HepG2 (cell line): ENCODE data around the gene ANKS3. TPM values are rescaled to one million over a fixed set of nuclear protein-coding genes. Genes with fewer than 3 reads are reported as not detected.

ENCODE experiments used
- AHDC1 ChIP-seq: sonication (generic); formaldehyde crosslinking; IDR thresholded peaks from 2 replicates; pipeline ENCODE4 v1.5.1; 2020; ENCODE audit warnings: mild to moderate bottlenecking, missing genetic modification reagents, borderline replicate concordance
- CAMTA2 ChIP-seq: sonication (generic); formaldehyde crosslinking; IDR thresholded peaks from 2 replicates; pipeline ENCODE4 v1.4.0; 2020; ENCODE audit warnings: mild to moderate bottlenecking, missing genetic modification reagents, borderline replicate concordance
- FOSL2 ChIP-seq: sonication (generic); formaldehyde crosslinking; IDR thresholded peaks from 2 replicates; pipeline ENCODE4 v1.4.0; 2020; ENCODE audit warnings: missing genetic modification reagents
- GABPB1 ChIP-seq: IDR thresholded peaks from 2 replicates; pipeline ENCODE4 v1.6.1; 2016; ENCODE audit warnings: mild to moderate bottlenecking, missing genetic modification reagents, moderate library complexity, missing compliant biosample characterization
- HNF1A ChIP-seq, 2 experiments: sonication (generic) in 1 of 2; formaldehyde crosslinking in 1 of 2; IDR thresholded peaks; 2 replicates each; pipeline versions ENCODE4 v1.4.0 to v1.6.1; 2016 to 2020; ENCODE audit warnings: borderline replicate concordance in 1 of 2, low read depth in 1 of 2, mild to moderate bottlenecking in 1 of 2, missing genetic modification reagents in 1 of 2
- IRF2 ChIP-seq: IDR thresholded peaks from 2 replicates; pipeline ENCODE4 v1.6.1; 2018; ENCODE audit warnings: missing genetic modification reagents, missing compliant biosample characterization
- PHF5A ChIP-seq: IDR thresholded peaks from one replicate; pipeline ENCODE4 v1.6.1; 2018; ENCODE audit warnings: low read depth, missing genetic modification reagents; ENCODE audit not compliant: unreplicated experiment
- SAP130 ChIP-seq: IDR thresholded peaks from 2 replicates; pipeline ENCODE4 v1.6.1; 2016; ENCODE audit warnings: low read depth
- THAP11 ChIP-seq: IDR thresholded peaks from 2 replicates; pipeline ENCODE4 v1.6.1; 2016; ENCODE audit warnings: missing biosample characterization, missing genetic modification reagents
- ZBTB38 ChIP-seq: sonication (generic); formaldehyde crosslinking; IDR thresholded peaks from 2 replicates; pipeline ENCODE4 v1.5.1; 2020; ENCODE audit warnings: mild to moderate bottlenecking, missing genetic modification reagents
- ZNF207 ChIP-seq: fragments of 450-650 bp; IDR thresholded peaks from 2 replicates; pipeline ENCODE4 v1.6.1; 2016; ENCODE audit warnings: antibody characterized with exemption, borderline replicate concordance
- ZNF232 ChIP-seq: sonication (generic); formaldehyde crosslinking; IDR thresholded peaks from 2 replicates; pipeline ENCODE4 v1.4.0; 2020; ENCODE audit warnings: missing genetic modification reagents, borderline replicate concordance
- ZNF337 ChIP-seq: sonication (generic); formaldehyde crosslinking; IDR thresholded peaks from 2 replicates; pipeline ENCODE4 v1.5.1; 2020; ENCODE audit warnings: missing genetic modification reagents, low read depth, mild to moderate bottlenecking, borderline replicate concordance
- ZNF564 ChIP-seq: sonication (generic); formaldehyde crosslinking; IDR thresholded peaks from 2 replicates; pipeline ENCODE4 v1.8.1; 2023; ENCODE audit warnings: mild to moderate bottlenecking, missing genetic modification reagents
- ZNF605 ChIP-seq: sonication (generic); formaldehyde crosslinking; IDR thresholded peaks from 2 replicates; pipeline ENCODE4 v1.8.0; 2022; ENCODE audit warnings: mild to moderate bottlenecking, missing genetic modification reagents
- polyA plus RNA-seq, 8 experiments: library from polyadenylated mRNA; depleted of rRNA in 3 of 8; stranded (reverse) in 7 of 8; unstranded in 1 of 8; fragments of >200 nt; fragmentation: Illumina TruSeq in 4 of 8; extraction: Trizol in 4 of 8; gene quantifications; 2 replicates each; pipeline versions ENCODE4 v1.2.1 to v1.2.3, GENCODE V29; 2011 to 2016; ENCODE audit warnings: low read depth in 4 of 8, missing spikeins in 1 of 8, mixed read lengths in 1 of 8; ENCODE audit not compliant: insufficient read depth in 1 of 8
- total RNA-seq, 5 experiments: library from RNA; depleted of rRNA; stranded (reverse); fragments of >200 nt; fragmentation: Illumina TruSeq; extraction: Trizol; gene quantifications; 2 replicates each; pipeline ENCODE4 v1.2.3, GENCODE V29; 2016; ENCODE audit warnings: low read depth in 1 of 5
- TF ChIP-seq, protein P1 (sequence below): sonication (generic); formaldehyde crosslinking; IDR thresholded peaks from 2 replicates; pipeline ENCODE4 v1.4.0; 2020; ENCODE audit warnings: missing genetic modification reagents

The ANKS3 gene
- total and polyA plus RNA-seq, 2 of the 13 experiments (the other 11 are each of a cell fraction or from before 2014, with no cell fraction given), result 11.4 to 15.9 TPM

GRCh38 chr16:4768549-4769305 lies 34.7 kb upstream of the ANKS3 start (continued):
- TF ChIP-seq HNF1A (IDR thresholded peaks at IDR 0.05; ENCODE audit: low read depth) (no peak), HNF1A (CRISPR knock-in tag; IDR thresholded peaks at IDR 0.05; ENCODE audit: borderline replicate concordance) (0 out of 2 replicates have a peak, but pooled peaks have one; percentile 32), GABPB1 (CRISPR knock-in tag) (peak; percentile 96), ZNF605 (no peak; the same call in 1 of the 2 replicates), THAP11 (CRISPR knock-in tag) (peak; percentile 99), ZBTB38 (CRISPR knock-in tag) (peak; percentile 54; the same call in 1 of the 2 replicates), IRF2 (peak; percentile 80), SAP130 (peak; percentile 80), FOSL2 (CRISPR knock-in tag) (peak; percentile 22; the same call in 1 of the 2 replicates), PHF5A (no peak), ZNF337 (no peak), ZNF232 (CRISPR knock-in tag) (no peak), ZNF564 (CRISPR knock-in tag) (0 out of 2 replicates have a peak, but pooled peaks have one; percentile 35), AHDC1 (CRISPR knock-in tag) (no peak), ZNF207 (no peak), CAMTA2 (CRISPR knock-in tag) (peak; percentile 90; the same call in 1 of the 2 replicates)
- TF ChIP-seq, protein P1, sequence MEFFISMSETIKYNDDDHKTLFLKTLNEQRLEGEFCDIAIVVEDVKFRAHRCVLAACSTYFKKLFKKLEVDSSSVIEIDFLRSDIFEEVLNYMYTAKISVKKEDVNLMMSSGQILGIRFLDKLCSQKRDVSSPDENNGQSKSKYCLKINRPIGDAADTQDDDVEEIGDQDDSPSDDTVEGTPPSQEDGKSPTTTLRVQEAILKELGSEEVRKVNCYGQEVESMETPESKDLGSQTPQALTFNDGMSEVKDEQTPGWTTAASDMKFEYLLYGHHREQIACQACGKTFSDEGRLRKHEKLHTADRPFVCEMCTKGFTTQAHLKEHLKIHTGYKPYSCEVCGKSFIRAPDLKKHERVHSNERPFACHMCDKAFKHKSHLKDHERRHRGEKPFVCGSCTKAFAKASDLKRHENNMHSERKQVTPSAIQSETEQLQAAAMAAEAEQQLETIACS (CRISPR knock-in tag), result no peak
